HEK293 (cell line): ENCODE results near the gene KLHL29.

ENCODE experiments used
- CTCF ChIP-seq: fragments of 450-650 bp; formaldehyde crosslinking; IDR thresholded peaks from 2 replicates; pipeline ENCODE4 v1.5.1; 2016; ENCODE audit warnings: missing biosample characterization, missing genetic modification characterization
- ZNF211 ChIP-seq: fragments of 450-650 bp; formaldehyde crosslinking; IDR thresholded peaks from 2 replicates; pipeline ENCODE4 v1.5.1; 2016; ENCODE audit warnings: low read depth, missing biosample characterization, missing genetic modification characterization
- ZNF521 ChIP-seq: fragments of 450-650 bp; formaldehyde crosslinking; IDR thresholded peaks from 2 replicates; pipeline ENCODE4 v1.5.1; 2017; ENCODE audit warnings: missing biosample characterization, mild to moderate bottlenecking, missing genetic modification characterization
- ZNF530 ChIP-seq: fragments of 450-650 bp; formaldehyde crosslinking; IDR thresholded peaks from 2 replicates; pipeline ENCODE4 v1.5.1; 2016; ENCODE audit warnings: low read depth, missing biosample characterization, missing genetic modification characterization

GRCh38 chr2:23756593-23757292 lies 371.8 kb downstream of the KLHL29 start:
- TF ChIP-seq CTCF (tag by site-specific recombination), result no peak
- TF ChIP-seq ZNF211, result no peak
- no peak for TF ChIP-seq ZNF521 (tag by site-specific recombination)
- TF ChIP-seq ZNF530 (tag by site-specific recombination), result no peak
